ENCODE data around the gene BEAN1. TPM values are rescaled to one million over a fixed set of nuclear protein-coding genes. Genes with fewer than 3 reads are reported as not detected.
"Not testable (repeated sequence)": the region's sequence is repeated elsewhere in the genome, so short reads cannot be mapped to it uniquely, and the experiment has no call there.

Gene BEAN1
- total RNA-seq, 1 donor = not detected

GRCh38 chr16:66439051-66439730 lies 12.1 kb downstream of the BEAN1 start:
- no peak overlapping the region for H3K4me3 ChIP-seq (ENCODE audit: low read length)
- no peaks in the 10 kb centered on the region for H3K9me3 ChIP-seq (ENCODE audit: low read depth, low read length)
- no peaks in the 10 kb centered on the region for H3K27me3 ChIP-seq (ENCODE audit: insufficient read depth, low read length)
- H3K4me1 ChIP-seq (ENCODE audit: insufficient read depth, low read length) = no peaks in the 10 kb centered on the region

- no peak overlapping the region for H3K4me3 ChIP-seq (ENCODE audit: low read length)
- H3K27me3 ChIP-seq (ENCODE audit: insufficient read depth, low read length) = no peaks in the 10 kb centered on the region
- no peaks in the 10 kb centered on the region for H3K9me3 ChIP-seq (ENCODE audit: low read depth, low read length)
- H3K4me1 ChIP-seq (ENCODE audit: insufficient read depth, low read length) = no peaks in the 10 kb centered on the region
Measured at GRCh38 chr16:66440271-66440802, 13.2 kb downstream of the BEAN1 start.

DNA sequence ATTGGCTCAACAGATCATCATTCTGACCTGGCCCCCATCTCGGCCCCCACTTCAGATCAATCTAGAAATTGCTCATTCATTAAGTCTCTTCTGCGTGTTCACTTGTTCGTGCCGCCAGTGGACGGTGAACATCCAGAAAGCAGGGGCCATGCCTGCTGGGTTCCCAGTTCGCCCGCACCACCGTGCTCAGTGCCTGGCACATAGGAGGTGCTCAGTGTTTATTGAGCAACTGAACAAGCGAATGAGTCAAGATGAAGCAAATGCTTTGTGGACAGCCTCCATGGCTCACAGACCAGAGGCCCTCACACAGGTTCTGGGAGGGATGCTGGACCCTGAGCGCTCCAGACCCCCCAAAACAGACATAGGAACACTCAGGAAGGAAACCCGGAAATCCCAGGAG lies 13.9 kb downstream of the BEAN1 start:
- Histone ChIP-seq H3K9me3 (ENCODE audit: low read depth, low read length) (no peaks in the 10 kb centered on the region), H3K4me1 (ENCODE audit: insufficient read depth, low read length) (no peaks in the 10 kb centered on the region), H3K4me3 (ENCODE audit: low read length) (no peak overlapping the region), H3K27me3 (ENCODE audit: insufficient read depth, low read length) (no peaks in the 10 kb centered on the region)

- Histone ChIP-seq H3K4me1 (ENCODE audit: insufficient read depth, low read length) (no peaks in the 10 kb centered on the region), H3K9me3 (ENCODE audit: low read depth, low read length) (no peaks in the 10 kb centered on the region), H3K27me3 (ENCODE audit: insufficient read depth, low read length) (no peaks in the 10 kb centered on the region), H3K4me3 (ENCODE audit: low read length) (no peak overlapping the region)
Measured at GRCh38 chr16:66441586-66442375, 14.7 kb downstream of the BEAN1 start.

DNA sequence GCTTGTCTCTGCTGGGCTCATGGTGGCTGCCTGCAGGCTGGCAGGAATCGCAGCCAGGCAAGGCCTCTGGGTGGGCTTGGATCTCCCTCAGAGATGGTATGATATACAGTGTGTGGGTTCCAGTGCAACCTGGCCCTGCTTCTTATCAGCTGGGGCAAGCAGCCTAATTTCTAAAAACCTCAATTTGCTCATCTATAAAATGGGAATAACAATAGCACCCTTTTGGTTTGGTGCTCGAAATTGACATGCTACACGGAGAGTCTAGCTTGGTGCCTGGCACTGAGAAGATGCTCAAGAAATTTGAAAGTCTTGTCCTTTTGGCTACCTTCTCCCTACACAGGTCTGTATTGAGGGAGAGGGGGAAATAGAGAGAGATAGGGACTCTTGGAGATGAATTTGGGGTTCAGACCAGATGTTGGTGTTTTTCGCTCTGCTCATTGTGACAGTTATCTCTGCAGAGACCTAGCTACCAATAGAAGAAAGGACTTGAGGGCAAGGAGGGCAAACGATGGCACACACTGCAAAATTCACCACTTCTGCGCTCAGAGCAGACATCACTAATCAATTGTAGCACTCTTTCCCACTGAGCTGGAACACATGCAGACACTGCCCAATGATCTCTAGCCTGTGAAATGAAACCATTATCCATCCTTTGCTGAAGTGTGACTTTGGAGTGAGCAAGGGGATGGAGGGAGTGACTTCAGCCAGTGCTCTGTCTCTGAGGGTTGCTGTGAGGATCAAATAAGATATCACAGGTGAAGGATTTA lies 15.6 kb downstream of the BEAN1 start:
- Histone ChIP-seq H3K4me3 (ENCODE audit: low read length) (no peak overlapping the region), H3K9me3 (ENCODE audit: low read depth, low read length) (no peaks in the 10 kb centered on the region), H3K4me1 (ENCODE audit: insufficient read depth, low read length) (no peaks in the 10 kb centered on the region), H3K27me3 (ENCODE audit: insufficient read depth, low read length) (no peaks in the 10 kb centered on the region)

DNA sequence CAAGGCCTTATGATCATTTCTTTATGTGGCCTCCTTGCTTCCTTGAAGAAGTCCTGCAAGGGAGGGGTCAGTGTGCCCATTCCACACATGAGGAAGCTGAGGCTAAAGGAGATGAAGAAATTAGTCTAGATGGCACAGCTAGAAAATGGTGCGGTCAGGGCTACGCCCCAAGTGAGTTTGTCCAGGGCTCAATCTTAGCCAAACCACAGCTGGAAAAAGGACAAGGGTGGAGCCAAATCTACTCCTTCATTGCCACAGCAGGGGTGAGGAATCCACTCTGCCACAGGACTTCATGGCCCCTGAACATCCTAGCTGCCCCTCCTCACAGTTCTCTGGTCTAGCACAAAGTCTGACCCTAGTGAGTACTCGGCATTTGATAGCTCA lies 16.2 kb downstream of the BEAN1 start:
- no peaks in the 10 kb centered on the region for H3K9me3 ChIP-seq (ENCODE audit: low read depth, low read length)
- no peaks in the 10 kb centered on the region for H3K27me3 ChIP-seq (ENCODE audit: insufficient read depth, low read length)
- H3K4me1 ChIP-seq (ENCODE audit: insufficient read depth, low read length) = no peaks in the 10 kb centered on the region
- no peak overlapping the region for H3K4me3 ChIP-seq (ENCODE audit: low read length)

GRCh38 chr16:66444049-66444481 lies 17.0 kb downstream of the BEAN1 start:
- no peaks in the 10 kb centered on the region for H3K4me1 ChIP-seq (ENCODE audit: insufficient read depth, low read length)
- no peak overlapping the region for H3K4me3 ChIP-seq (ENCODE audit: low read length)
- no peaks in the 10 kb centered on the region for H3K27me3 ChIP-seq (ENCODE audit: insufficient read depth, low read length)
- no peaks in the 10 kb centered on the region for H3K9me3 ChIP-seq (ENCODE audit: low read depth, low read length)

- no peak overlapping the region for H3K4me3 ChIP-seq (ENCODE audit: low read length)
- no peaks in the 10 kb centered on the region for H3K4me1 ChIP-seq (ENCODE audit: insufficient read depth, low read length)
- H3K27me3 ChIP-seq (ENCODE audit: insufficient read depth, low read length) = no peaks in the 10 kb centered on the region
- no peaks in the 10 kb centered on the region for H3K9me3 ChIP-seq (ENCODE audit: low read depth, low read length)
Measured at GRCh38 chr16:66446737-66447136, 19.6 kb downstream of the BEAN1 start.

DNA sequence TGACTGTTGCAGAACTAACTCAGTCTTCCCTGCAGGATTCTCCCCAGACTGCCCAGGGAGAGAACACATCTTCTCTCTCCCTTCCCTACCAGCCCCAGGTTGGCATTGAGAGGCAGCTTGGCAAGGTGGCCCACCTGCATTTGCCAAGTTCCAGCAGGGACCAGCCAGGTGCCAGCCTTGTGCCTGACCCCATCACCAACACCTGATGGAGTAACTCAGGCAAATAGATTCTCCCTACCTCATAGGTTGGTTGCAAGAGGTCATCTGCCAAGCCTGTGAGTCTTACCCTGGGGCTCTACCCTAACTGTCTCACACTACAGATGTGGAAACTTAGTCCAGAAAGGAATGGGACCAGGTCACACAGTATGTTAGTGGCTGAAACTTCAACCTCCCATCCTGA lies 20.4 kb downstream of the BEAN1 start:
- Histone ChIP-seq H3K9me3 (ENCODE audit: low read depth, low read length) (no peaks in the 10 kb centered on the region), H3K27me3 (ENCODE audit: insufficient read depth, low read length) (no peaks in the 10 kb centered on the region), H3K4me1 (ENCODE audit: insufficient read depth, low read length) (no peaks in the 10 kb centered on the region), H3K4me3 (ENCODE audit: low read length) (no peak overlapping the region)

- Histone ChIP-seq H3K9me3 (ENCODE audit: low read depth, low read length) (no peaks in the 10 kb centered on the region), H3K27me3 (ENCODE audit: insufficient read depth, low read length) (no peaks in the 10 kb centered on the region), H3K4me3 (ENCODE audit: low read length) (no peak overlapping the region), H3K4me1 (ENCODE audit: insufficient read depth, low read length) (no peaks in the 10 kb centered on the region)
Measured at GRCh38 chr16:66451548-66451947, 24.5 kb downstream of the BEAN1 start.

GRCh38 chr16:66453230-66453629 lies 26.1 kb downstream of the BEAN1 start:
- H3K4me1 ChIP-seq (ENCODE audit: insufficient read depth, low read length); H3K9me3 ChIP-seq (ENCODE audit: low read depth, low read length); H3K27me3 ChIP-seq (ENCODE audit: insufficient read depth, low read length); H3K4me3 ChIP-seq (ENCODE audit: low read length): not testable (repeated sequence)

- Histone ChIP-seq H3K4me3 (ENCODE audit: low read length) (no peak overlapping the region), H3K9me3 (ENCODE audit: low read depth, low read length) (no peaks in the 10 kb centered on the region), H3K27me3 (ENCODE audit: insufficient read depth, low read length) (no peaks in the 10 kb centered on the region), H3K4me1 (ENCODE audit: insufficient read depth, low read length) (no peaks in the 10 kb centered on the region)
Measured at GRCh38 chr16:66454751-66455150, 27.7 kb downstream of the BEAN1 start.

GRCh38 chr16:66455970-66456369 lies 28.9 kb downstream of the BEAN1 start:
- Histone ChIP-seq H3K9me3 (ENCODE audit: low read depth, low read length) (no peaks in the 10 kb centered on the region), H3K27me3 (ENCODE audit: insufficient read depth, low read length) (peaks cover 5% of the 10 kb centered on the region), H3K4me1 (ENCODE audit: insufficient read depth, low read length) (no peaks in the 10 kb centered on the region), H3K4me3 (ENCODE audit: low read length) (no peak overlapping the region)

DNA sequence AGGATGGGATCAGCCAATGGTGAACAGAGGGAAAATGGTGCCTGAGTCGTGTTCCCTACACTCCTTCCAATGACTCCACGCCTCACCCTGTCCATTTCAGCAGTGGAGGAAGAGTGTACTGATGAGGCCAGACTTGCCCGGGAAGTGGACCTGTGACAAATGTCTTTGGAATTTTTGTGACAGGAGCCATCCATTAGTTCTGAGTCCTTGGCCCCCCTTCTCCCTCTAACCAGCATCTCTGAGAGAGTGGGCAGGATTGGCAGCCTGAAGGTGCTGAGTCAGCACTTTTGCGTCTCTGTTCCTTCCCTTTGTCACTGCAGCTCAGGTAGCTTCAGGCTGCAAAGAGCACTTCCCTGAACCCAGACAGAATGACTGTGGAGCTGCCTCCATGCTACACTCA lies 30.8 kb downstream of the BEAN1 start:
- Histone ChIP-seq H3K4me3 (ENCODE audit: low read length) (no peak overlapping the region), H3K9me3 (ENCODE audit: low read depth, low read length) (no peaks in the 10 kb centered on the region), H3K27me3 (ENCODE audit: insufficient read depth, low read length) (peaks cover 5% of the 10 kb centered on the region)

GRCh38 chr16:66458292-66458691 lies 31.2 kb downstream of the BEAN1 start:
- Histone ChIP-seq H3K4me1 (ENCODE audit: insufficient read depth, low read length) (no peaks in the 10 kb centered on the region), H3K9me3 (ENCODE audit: low read depth, low read length) (no peaks in the 10 kb centered on the region), H3K4me3 (ENCODE audit: low read length) (no peak overlapping the region), H3K27me3 (ENCODE audit: insufficient read depth, low read length) (peaks cover 8% of the 10 kb centered on the region)

More for the DNA sequence above, 30.8 kb downstream of the BEAN1 start:
- H3K4me1 ChIP-seq (ENCODE audit: insufficient read depth, low read length) = no peaks in the 10 kb centered on the region
